Keratinocyte (primary cell): Measurements from ENCODE around the gene KIFC3.

Experiments used
- EZH2 ChIP-seq: IDR thresholded peaks from one replicate; pipeline ENCODE4 v1.6.1; 2012; ENCODE audit warnings: inconsistent platforms, mild to moderate bottlenecking, low read length, moderate library complexity
- TF ChIP-seq, protein P1 (sequence below), 3 experiments: IDR thresholded peaks in 1 of 3; conservative IDR thresholded peaks in 1 of 3; optimal IDR thresholded peaks in 1 of 3; 2 replicates in 2 of 3; 3 replicates in 1 of 3; pipeline versions ENCODE3 to v1.5.1; 2011; ENCODE audit warnings: low read length in 3 of 3, mild to moderate bottlenecking in 3 of 3, moderate library complexity in 2 of 3, control low read depth in 1 of 3, inconsistent platforms in 1 of 3; ENCODE audit not compliant: insufficient read depth in 2 of 3; ENCODE audit errors: extremely low read depth in 1 of 3

DNA sequence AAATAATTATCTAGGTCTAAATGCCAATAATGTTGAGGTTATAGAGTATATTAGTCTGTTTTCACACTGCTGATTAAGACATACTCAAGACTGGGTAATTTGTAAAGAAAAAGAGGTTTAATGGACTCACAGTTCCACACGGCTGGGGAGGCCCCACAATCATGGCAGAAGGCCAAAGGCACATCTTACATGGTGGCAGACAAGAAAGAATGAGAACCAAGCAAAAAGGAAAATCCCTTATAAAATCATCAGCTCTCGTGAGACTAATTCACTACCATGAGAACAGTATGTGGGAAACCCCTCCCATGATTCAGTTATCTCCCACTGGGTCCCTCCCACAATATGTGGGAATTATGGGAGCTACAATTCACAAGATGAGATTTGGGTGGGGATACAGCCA is 69.6 kb downstream of the KIFC3 start:
- TF ChIP-seq, protein P1, sequence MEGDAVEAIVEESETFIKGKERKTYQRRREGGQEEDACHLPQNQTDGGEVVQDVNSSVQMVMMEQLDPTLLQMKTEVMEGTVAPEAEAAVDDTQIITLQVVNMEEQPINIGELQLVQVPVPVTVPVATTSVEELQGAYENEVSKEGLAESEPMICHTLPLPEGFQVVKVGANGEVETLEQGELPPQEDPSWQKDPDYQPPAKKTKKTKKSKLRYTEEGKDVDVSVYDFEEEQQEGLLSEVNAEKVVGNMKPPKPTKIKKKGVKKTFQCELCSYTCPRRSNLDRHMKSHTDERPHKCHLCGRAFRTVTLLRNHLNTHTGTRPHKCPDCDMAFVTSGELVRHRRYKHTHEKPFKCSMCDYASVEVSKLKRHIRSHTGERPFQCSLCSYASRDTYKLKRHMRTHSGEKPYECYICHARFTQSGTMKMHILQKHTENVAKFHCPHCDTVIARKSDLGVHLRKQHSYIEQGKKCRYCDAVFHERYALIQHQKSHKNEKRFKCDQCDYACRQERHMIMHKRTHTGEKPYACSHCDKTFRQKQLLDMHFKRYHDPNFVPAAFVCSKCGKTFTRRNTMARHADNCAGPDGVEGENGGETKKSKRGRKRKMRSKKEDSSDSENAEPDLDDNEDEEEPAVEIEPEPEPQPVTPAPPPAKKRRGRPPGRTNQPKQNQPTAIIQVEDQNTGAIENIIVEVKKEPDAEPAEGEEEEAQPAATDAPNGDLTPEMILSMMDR (optimal IDR thresholded peaks at IDR 0.05 in 1 of 3, IDR thresholded peaks at IDR 0.05 in 1 of 3, conservative IDR thresholded peaks at IDR 0.05 in 1 of 3; ENCODE audit: extremely low read depth in 1 of 3, insufficient read depth in 2 of 3, low read length in 3 of 3): no peak
- TF ChIP-seq EZH2: no peak
